Keratinocyte (primary cell): ENCODE results near the gene NAA50.

Source experiments
- EZH2 ChIP-seq: IDR thresholded peaks from one replicate; pipeline ENCODE4 v1.6.1; 2012; ENCODE audit warnings: inconsistent platforms, mild to moderate bottlenecking, low read length, moderate library complexity
- TF ChIP-seq, protein P1 (sequence below), 3 experiments: IDR thresholded peaks in 1 of 3; conservative IDR thresholded peaks in 1 of 3; optimal IDR thresholded peaks in 1 of 3; 2 replicates in 2 of 3; 3 replicates in 1 of 3; pipeline versions ENCODE3 to v1.5.1; 2011; ENCODE audit warnings: low read length in 3 of 3, mild to moderate bottlenecking in 3 of 3, moderate library complexity in 2 of 3, control low read depth in 1 of 3, inconsistent platforms in 1 of 3; ENCODE audit not compliant: insufficient read depth in 2 of 3; ENCODE audit errors: extremely low read depth in 1 of 3

DNA sequence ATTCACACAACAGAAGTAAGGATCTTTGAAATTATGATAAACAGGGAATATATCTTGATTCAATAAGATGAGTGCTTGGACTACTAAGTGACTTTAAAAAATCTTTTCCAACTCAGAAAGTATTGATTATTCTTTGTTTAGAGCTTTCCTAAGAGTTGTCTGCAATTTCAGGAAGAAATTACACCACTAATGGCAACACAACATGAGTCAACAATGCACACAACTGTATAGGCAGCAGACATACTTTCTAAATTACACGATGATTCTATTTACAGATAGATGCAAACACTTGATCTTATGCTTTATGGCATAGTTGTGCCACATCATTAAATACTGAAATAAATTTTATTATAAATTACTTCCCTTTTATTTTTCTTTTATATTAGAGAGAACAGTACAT is 4.4 kb downstream of the NAA50 start:
- TF ChIP-seq, protein P1, sequence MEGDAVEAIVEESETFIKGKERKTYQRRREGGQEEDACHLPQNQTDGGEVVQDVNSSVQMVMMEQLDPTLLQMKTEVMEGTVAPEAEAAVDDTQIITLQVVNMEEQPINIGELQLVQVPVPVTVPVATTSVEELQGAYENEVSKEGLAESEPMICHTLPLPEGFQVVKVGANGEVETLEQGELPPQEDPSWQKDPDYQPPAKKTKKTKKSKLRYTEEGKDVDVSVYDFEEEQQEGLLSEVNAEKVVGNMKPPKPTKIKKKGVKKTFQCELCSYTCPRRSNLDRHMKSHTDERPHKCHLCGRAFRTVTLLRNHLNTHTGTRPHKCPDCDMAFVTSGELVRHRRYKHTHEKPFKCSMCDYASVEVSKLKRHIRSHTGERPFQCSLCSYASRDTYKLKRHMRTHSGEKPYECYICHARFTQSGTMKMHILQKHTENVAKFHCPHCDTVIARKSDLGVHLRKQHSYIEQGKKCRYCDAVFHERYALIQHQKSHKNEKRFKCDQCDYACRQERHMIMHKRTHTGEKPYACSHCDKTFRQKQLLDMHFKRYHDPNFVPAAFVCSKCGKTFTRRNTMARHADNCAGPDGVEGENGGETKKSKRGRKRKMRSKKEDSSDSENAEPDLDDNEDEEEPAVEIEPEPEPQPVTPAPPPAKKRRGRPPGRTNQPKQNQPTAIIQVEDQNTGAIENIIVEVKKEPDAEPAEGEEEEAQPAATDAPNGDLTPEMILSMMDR (optimal IDR thresholded peaks at IDR 0.05 in 1 of 3, IDR thresholded peaks at IDR 0.05 in 1 of 3, conservative IDR thresholded peaks at IDR 0.05 in 1 of 3; ENCODE audit: extremely low read depth in 1 of 3, insufficient read depth in 2 of 3, low read length in 3 of 3) = no peak
- TF ChIP-seq EZH2 = no peak
